Ectodermal cell (in vitro differentiated cells): ENCODE measurements around the gene ZNF576.
"Not testable (repeated sequence)": the region's sequence is repeated elsewhere in the genome, so short reads cannot be mapped to it uniquely, and the experiment has no call there.

Experiments used
- H3K27ac ChIP-seq: 2 replicates; pipeline ENCODE4 v1.7.0; 2013; ENCODE audit warnings: mild to moderate bottlenecking, low read depth, low read length; ENCODE audit not compliant: insufficient read depth, poor library complexity, severe bottlenecking
- H3K27me3 ChIP-seq: 2 replicates; pipeline ENCODE4 v1.7.0; 2013; ENCODE audit warnings: mild to moderate bottlenecking, low read length; ENCODE audit not compliant: insufficient read depth, control insufficient read depth, poor library complexity, severe bottlenecking
- H3K36me3 ChIP-seq: one replicate; pipeline ENCODE4 v1.7.0; 2013; ENCODE audit warnings: low read length; ENCODE audit not compliant: control insufficient read depth, insufficient read depth
- H3K4me1 ChIP-seq: one replicate; pipeline ENCODE4 v1.7.0; 2013; ENCODE audit warnings: low read length; ENCODE audit not compliant: control insufficient read depth, insufficient read depth
- H3K4me3 ChIP-seq: 2 replicates; pipeline ENCODE4 v1.7.0; 2013; ENCODE audit warnings: low read depth, low read length, control low read depth; ENCODE audit not compliant: insufficient read depth
- H3K9me3 ChIP-seq: 2 replicates; pipeline ENCODE4 v1.7.0; 2013; ENCODE audit warnings: mild to moderate bottlenecking, low read length, moderate library complexity; ENCODE audit not compliant: control insufficient read depth
- WGBS, 2 experiments: methylation state at CpG; one replicate each; pipeline ENCODE4 v1.1.7; 2013; ENCODE audit warnings: missing lambda C conversion rate in 2 of 2; 5-methylcytosine and 5-hydroxymethylcytosine counted together

ZNF576 gene

GRCh38 chr19:43650276-43650675, 53.9 kb downstream of the ZNF576 start:
- not testable (repeated sequence) for H3K27me3 ChIP-seq, H3K27ac ChIP-seq, H3K9me3 ChIP-seq, H3K4me1 ChIP-seq, H3K4me3 ChIP-seq, H3K36me3 ChIP-seq
- 89 to 91% methylated on average over 7 of the region's 7 CpGs for WGBS, 2 experiments
